Activated naive CD8-positive, alpha-beta T cell treated with anti-CD3 and anti-CD28 coated beads, Interleukin-2, amount 50 U/mL, for 16 hours (primary cell): ENCODE results near the gene AAK1.

ENCODE experiments used
- DNase-seq: peaks from one replicate; pipeline ENCODE4 v3.0.0-alpha.2; 2020; ENCODE audit warnings: low read depth, low spot score

Gene AAK1

GRCh38 chr2:69601179-69601612 lies 42.3 kb downstream of the AAK1 start:
- no peak for DNase-seq

DNA sequence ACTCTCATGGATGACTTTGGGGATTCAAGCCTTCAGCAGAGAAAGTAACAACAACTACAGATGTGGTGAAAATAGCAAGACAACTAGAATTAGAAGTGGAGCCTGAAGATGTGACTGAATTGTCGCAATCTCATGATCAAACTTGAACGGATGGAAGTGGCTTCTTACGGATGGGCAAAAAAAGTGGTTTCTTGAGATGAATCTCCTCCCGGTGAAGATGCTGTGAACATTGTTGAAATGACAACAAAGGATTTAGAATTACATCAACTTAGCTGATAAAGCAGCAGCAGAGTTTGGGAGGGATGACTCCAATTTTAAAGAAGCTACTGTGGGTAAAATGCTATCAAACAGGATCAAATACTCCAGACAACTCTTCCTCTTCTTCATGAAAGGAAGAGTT lies 43.1 kb downstream of the AAK1 start:
- no peak for DNase-seq

- DNase-seq, result no peak
These were observed 45.5 kb downstream of the AAK1 start for GRCh38 chr2:69597843-69598610.

- DNase-seq, result no peak
These were observed 46.4 kb downstream of the AAK1 start for GRCh38 chr2:69597105-69597504.

DNA sequence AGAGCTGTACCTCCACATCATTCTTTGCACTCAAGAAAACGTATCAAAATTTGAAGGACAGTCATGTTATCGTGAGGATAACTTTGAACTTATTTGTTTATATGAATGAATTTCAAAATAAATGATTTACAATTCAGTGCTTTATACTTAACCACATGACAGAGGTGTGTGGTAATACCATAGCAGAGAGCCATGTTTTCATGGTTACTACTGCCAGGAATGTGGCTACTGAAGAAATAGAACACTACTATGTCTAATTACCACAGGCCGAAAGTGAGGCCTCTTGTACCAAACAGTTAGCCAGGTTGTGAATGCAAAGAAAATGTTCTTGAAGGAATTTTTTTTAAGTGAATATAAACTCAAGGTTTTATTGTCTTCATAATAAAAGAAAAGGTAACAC lies 49.2 kb downstream of the AAK1 start:
- no peak for DNase-seq

DNA sequence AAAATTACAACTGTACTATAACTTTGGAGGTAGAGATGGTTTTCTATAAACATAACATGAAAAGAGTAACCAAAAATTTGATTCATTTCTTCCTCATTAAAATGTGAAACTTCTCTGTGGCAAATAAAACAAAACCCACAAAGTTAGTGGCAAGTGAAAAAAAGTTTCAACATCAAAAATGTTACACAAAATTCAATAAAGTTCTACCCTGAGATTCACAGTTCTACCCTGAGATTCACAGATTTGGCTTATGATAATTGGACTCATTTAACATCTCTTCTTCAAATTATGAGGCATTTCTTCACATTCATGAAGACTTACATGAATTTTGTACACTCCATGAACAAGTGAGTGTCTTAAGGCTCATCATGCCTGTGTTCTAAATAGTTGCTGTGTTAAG lies 51.0 kb downstream of the AAK1 start:
- DNase-seq, result no peak

DNA sequence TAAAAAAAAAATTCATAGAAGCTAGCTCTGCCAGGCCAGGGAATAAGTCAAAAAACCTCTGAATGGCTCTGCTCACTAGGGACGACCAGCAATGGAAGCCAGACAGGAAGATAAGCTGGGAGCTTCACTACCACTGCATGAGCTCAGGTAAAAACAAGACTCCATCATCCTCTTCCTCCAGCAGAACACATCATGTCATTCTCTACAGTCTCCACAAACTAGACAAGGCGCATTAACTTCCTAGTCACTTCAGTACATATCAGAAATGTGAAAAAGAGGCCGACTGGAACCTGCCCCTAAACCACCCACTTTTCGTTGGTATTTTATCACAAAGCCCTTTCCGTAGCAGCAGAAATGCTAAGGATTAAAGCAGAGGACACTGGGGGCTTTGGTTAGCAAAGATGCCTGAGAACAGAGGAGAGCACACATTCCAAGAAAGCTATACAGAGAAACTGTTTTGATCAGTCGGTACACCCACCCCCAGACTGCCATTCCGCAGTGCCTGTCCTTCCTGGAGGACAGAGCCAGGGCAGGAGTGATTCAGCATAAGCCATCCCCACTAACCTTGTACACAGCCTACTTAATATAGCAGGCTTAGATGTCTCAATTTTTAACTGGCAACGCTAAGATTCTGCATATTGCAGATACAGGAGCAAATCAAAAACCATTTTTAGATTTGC lies 53.4 kb downstream of the AAK1 start:
- DNase-seq, result no peak

DNA sequence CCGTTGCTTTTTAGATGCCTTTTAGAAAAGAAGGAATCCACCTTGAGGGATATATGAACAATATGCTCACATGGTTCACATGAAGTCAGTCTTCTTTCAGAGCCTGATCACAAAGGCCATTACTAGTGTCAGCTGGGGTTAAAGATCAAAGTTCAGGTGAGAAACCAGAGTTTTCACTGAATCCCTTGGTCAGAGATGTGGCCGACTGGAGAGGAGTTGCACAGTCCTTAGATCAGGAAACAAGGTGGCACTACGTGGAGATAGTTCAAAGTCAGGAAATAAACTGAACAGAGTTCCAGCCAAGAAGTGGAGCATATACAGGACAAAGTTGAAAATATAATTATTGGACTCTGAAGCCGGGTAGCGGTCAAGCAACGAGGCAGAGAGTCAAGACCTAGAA lies 54.6 kb downstream of the AAK1 start:
- no peak for DNase-seq

GRCh38 chr2:69588403-69588802 lies 55.1 kb downstream of the AAK1 start:
- no peak for DNase-seq

DNA sequence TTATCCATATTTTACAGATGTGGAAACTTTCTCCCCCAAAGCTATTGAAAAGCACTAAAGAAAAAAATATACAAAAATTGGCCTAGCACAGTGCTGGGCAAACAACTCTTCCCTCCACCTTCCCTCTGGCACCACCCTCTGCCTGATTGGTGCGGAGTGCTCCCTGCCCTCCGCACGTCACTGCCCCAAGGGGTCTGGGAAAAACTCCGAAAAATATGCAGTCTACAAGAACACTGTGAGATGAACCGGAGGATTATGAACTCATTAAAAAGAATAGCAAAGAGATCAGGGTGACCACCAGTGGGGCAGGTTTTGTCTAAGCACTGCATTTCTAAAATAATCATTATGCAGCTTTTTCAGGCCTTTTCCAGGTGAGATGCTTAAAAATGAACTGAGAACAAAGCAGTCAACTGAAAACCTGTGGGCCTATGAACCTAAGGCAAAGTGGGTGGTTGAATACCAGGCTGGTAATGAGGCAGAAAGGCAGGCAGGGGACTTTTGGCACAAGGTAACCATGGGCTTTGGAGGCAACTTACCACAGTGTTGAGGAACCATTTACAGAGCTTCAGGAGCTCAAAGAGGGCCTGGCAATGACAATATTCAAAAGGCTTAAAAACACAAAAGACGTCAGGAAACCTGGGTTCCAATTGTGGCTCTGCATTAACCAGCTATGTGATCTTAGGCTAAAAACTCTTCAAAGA lies 57.5 kb downstream of the AAK1 start:
- DNase-seq, result no peak

DNA sequence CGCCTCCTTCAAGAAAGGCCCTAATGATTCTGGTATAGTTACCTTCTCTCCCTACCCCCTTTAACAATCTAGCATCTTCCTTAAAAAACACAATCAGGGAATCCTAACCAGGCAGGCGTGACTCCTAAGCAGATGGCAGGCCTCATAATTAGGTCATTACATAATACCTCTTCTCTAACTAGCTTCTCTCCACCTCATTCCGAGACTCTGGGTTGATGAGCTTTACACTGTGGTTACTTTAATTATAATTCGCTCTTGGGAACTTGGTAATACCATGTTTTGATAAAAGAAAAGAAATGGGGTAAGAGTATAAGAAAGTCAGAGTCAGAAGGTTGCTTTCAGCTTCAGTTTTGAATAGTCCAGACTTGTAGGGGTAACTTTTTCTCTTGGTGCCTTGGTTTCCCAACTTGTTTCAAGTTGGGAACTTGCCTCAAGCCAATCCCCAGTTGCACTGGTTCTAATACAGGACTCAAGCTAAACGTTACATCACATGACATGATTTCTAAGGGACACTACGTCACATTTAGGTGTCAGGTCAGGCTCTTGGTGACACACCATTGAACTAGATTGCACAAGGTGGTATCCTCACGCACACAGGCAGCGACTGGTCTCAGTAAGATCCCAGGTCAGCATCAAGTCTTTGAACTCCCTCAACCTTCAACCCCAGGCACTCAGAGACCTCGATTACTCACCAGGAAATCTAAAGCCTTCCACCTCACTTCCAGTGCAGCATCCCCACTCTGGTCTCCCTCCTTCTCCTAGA lies 59.2 kb downstream of the AAK1 start:
- DNase-seq, result no peak

GRCh38 chr2:69583321-69583833 lies 60.2 kb downstream of the AAK1 start:
- no peak for DNase-seq

GRCh38 chr2:69582582-69583176 lies 60.9 kb downstream of the AAK1 start:
- no peak for DNase-seq

- no peak for DNase-seq
These were observed 61.6 kb downstream of the AAK1 start for GRCh38 chr2:69581774-69582581.

GRCh38 chr2:69580486-69580885 lies 63.1 kb downstream of the AAK1 start:
- no peak for DNase-seq

GRCh38 chr2:69579536-69579935 lies 64.0 kb downstream of the AAK1 start:
- no peak for DNase-seq

GRCh38 chr2:69578198-69578540 lies 65.4 kb downstream of the AAK1 start:
- DNase-seq, result no peak

- DNase-seq, result no peak
These were observed 65.9 kb downstream of the AAK1 start for GRCh38 chr2:69577467-69578197.

GRCh38 chr2:69576880-69577279 lies 66.7 kb downstream of the AAK1 start:
- no peak for DNase-seq

GRCh38 chr2:69575926-69576325 lies 67.6 kb downstream of the AAK1 start:
- DNase-seq, result no peak
